ENCODE results near the gene DNAL1.
"Not testable (repeated sequence)": the region's sequence is repeated elsewhere in the genome, so short reads cannot be mapped to it uniquely, and the experiment has no call there.

Gene DNAL1

DNA sequence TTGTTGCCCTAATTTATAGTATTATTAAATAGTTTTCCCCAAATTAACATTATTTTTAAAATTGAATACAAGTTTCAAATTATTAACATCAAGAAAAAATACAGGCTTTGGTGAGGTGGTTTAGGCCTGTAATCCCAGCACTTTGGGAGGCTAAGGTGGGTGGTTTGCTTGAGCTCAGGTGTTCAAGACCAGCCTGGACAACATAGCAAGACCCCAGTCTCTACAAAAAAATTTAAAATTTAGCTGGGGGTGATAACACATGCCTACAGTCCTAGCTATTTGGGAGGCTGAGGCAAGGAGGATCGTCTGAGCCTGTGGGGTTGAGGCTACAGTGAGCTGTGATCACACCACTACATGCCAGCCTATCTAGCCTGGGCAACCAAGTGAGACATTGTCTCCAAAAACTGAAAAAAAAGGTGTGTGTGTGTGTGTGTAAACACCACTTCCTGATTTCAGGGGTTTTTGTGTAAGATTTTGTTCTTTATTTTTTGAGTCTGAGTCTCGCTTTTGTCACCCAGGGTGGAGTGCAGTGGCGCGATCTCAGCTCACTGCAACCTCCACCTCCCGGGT, 3.9 kb upstream of the DNAL1 start:
- no peak for DNase-seq

DNA sequence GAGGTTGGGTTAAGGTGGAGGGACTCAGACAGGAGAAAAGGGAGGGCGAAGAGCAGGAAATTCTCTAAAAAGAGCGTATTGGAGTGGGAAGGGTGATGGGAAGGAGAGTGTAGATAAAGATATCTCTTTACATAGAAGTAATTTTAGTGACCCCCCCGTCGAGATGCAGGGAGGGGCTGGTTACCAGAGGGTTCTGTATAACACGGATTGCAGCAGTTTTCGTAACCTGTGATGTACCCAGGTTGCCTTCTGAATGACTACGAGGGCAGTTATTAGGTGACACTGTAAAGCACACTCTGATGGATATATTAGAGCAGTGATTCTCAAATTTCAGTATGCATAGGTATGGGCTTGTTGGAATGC, 443 bp downstream of the DNAL1 start:
- DNase-seq, result no peak

DNA sequence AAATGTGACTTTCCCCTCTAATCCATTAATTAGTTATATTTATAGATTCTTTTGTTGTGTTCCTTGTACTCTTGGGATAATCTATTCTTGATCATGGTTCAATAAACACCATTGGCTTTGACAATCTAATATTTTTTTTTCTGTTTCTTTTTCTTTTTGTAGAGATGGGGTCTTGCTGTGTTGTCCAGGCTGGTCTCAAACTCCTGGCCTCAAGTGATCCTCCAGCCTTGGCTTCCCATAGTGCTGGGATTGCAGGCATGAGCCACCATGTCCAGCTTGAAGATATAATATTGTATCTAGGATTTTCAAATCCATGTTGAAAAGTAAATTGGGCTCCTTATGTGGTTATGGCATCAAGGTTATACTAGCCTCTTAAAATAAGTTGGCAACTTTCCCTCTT, 6.2 kb downstream of the DNAL1 start:
- no peak for DNase-seq

DNA sequence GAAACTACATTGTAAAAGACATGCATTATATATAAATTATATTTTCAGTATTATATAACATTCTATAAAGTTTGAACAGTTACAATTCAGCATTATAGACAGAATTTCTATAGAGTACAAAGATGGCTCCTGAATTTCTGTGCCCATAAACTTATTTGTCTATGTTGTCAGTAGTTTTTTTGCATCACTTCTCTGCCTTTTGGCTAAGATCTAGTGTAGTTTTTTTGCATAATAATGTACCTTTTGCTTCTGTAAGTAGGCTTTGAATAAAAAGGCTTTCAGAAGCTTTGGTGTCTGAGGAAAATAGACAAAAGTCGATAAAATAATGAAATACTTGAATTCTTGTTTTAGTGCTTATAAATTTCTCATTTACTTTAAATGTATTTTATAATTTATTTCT, 11.1 kb downstream of the DNAL1 start:
- no peak for DNase-seq

DNA sequence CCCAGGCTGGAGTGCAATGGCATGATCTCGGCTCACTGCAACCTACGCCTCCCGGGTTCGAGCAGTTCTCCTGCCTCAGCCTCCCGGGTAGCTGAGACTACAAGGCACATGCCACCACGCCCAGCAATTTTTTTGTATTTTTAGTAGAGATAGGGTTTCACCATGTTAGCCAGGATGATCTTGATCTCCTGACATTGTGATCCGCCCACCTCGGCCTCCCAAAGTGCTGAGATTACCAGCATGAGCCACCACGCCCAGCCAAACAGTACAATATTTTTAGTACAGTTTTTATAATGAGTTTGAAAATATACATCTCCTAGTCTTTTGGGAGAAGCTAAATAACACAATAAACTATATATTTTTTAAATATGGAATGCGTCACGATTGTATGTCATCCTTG, 14.4 kb downstream of the DNAL1 start:
- not testable (repeated sequence) for DNase-seq

DNA sequence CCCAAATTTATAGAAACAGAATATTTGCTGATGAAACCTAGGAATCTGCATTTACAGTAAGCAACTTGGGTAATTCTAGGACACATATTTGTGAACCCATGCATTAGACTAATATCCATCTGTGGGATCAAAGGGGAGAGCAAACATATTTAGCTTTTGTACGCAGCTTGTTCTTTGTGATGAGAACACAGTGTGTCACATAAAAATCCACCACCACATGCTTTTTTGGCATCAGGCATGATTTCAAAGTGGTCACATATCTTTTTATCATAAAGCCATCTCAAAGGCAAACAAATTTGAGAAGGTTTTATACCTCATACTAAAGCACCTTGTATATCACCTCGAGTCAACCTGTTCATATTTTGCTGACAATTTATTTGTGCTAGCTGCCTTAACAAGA, 15.7 kb downstream of the DNAL1 start:
- no peak for DNase-seq

DNA sequence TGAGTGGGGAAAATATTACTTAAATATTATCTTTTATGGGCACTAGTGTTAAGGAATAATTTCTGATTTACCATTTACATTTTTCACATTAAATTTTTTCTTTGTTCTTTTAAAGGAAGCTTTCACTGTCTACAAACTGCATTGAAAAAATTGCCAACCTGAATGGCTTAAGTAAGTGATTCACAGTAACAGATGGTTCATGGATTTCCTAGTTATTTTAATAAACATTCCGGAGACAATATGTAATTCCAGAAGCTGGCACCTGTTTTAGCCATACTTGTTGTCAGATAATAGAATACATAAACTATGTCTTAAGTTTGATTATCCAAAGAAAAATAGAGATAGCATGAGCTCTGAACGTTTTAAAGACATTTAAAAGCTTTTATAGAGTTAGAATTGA, 17.1 kb downstream of the DNAL1 start:
- no peak for DNase-seq

DNA sequence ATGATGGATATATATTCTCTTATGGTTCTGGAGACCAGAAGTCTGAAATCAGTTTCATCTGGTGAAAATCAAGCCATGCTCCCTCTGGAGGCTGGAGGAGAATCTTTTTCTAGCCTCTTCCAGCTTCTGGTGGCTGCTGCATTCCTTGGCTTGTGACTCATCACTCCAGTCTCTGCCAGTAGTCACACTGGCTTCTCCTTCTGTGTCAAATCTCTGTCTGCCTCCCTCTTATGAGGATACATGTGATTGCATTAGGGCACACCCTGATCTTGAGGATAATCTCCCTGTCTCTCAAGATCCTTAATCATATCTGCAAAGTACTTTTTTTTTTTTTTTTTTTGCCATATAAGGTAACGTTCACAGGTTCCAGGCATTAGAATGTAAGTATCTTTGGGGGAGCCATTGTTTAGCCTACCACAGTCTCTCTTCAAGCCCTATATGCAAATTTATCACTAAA, 17.7 kb downstream of the DNAL1 start:
- no peak for DNase-seq

GRCh38 chr14:73663548-73664212, 18.9 kb downstream of the DNAL1 start:
- DNase-seq, result no peak

GRCh38 chr14:73665130-73665529, 20.3 kb downstream of the DNAL1 start:
- no peak for DNase-seq

DNA sequence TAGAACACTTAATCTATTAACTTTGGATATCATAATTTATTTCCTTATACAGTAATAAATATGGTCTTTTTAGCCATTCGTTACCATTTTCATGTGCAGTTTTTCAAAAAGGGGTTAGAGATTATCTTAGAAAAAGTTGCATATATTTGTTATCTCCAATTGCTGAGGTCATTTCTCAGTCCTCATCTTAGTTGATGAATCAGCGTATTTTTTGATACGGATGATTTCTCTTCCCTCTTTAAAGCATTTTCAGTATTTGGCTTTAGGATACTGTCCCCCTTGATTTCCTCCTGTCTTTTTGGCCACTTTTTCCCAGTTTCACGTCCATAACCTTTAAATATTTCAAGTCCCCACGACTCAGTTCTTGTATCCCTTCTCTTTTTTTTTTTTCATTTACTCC, 21.8 kb downstream of the DNAL1 start:
- DNase-seq, result no peak

DNA sequence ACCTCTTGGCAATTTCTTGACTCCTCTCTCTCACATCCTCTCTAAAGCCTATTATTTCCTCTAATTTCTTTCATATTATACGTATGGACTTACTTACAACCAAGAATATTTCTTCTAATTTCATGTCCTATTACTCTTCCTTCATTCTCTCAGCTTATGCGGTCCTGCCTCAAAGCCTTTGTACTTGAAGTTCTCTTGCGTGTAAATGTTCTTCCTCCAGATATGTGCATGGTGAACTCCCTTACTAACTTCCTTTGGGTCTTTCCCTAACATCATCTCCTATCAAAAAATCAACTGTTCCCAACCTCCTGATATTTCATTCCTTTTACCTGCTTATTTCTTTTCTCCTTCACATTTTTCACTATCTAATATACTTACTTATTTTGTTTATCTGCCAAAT, 23.1 kb downstream of the DNAL1 start:
- DNase-seq, result no peak

GRCh38 chr14:73674986-73675385, 30.2 kb downstream of the DNAL1 start:
- DNase-seq, result no peak

DNA sequence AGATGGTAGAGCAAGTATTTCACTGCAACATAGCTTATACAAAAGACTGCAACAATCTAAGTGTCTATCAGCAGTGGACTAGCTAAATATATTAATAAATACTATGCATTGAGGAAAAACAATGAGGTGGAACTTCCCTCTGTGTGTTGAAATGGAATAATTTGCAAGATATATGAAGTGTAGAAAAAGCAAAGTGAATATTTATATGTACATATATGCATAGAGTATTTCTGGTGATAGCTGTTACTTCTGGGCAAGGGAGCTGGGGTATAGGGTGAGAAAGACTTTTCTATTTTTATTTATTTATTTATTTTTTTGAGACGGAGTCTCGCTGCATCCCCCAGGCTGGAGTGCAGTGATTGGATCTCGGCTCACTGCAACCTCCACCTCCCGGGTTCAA, 33.9 kb downstream of the DNAL1 start:
- DNase-seq, result no peak

- no peak for DNase-seq
These were observed 36.0 kb downstream of the DNAL1 start for GRCh38 chr14:73680821-73681220.

- DNase-seq, result no peak
These were observed 39.8 kb downstream of the DNAL1 start for GRCh38 chr14:73684627-73685026.

- DNase-seq, result no peak
These were observed 40.5 kb downstream of the DNAL1 start for GRCh38 chr14:73685328-73685727.

DNA sequence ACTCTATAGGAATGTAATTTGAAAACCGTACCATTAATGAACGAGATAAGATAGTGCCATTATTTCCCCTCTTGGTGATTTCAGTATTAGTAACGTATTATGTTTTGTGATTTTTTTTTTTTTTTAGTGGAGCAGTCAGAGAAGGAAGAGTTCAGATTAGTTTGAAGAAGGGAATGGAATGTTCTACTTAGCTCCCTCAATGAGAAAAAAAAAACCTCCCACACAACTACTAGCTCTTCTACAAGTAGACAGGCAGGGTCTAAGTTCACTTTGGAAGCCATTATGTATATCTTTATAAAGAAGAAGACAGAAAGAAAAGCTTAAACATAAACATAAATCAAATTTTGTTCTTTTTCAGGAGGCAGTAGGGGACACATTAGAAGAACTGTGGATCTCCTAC, 42.1 kb downstream of the DNAL1 start:
- DNase-seq, result no peak

DNA sequence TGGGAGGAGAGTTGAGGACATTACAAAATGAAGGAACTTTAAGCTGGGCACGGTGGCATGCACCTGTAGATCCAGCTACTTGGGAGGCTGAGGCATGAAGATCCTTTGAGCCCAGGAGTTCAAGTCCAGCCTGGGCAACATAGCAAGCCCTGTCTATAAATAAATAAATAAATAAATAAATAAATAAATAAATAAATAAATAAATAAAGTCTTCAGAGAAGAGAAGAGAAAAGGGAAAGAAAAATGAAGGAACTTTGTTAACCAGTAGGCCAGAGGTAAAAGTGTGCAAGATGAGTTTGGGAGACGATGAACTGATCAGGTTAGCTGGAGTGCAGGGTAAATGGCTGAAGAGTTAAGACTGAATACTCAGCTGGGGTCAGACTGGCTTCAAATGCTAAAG, 49.3 kb downstream of the DNAL1 start:
- no peak for DNase-seq

GRCh38 chr14:73695082-73695481, 50.3 kb downstream of the DNAL1 start:
- DNase-seq, result no peak

DNA sequence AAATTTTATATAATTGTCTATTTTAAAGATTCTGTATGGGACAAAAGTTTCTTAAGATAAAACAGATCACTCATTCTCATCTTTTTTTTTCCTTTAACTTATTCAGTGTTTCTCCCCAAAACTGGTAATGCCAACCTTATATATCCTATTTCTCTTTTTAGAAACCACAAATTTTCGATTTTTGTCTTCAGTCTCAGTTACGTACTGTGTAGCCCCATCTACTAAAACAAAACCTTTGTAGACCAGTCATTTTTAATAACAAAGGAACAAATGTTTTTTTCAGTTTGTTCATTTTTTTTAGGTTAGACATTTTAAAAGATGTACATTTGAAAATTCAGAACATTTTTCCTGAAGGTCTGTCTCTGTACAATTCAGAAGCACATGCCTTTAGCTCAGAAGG, 51.2 kb downstream of the DNAL1 start:
- DNase-seq, result no peak

DNA sequence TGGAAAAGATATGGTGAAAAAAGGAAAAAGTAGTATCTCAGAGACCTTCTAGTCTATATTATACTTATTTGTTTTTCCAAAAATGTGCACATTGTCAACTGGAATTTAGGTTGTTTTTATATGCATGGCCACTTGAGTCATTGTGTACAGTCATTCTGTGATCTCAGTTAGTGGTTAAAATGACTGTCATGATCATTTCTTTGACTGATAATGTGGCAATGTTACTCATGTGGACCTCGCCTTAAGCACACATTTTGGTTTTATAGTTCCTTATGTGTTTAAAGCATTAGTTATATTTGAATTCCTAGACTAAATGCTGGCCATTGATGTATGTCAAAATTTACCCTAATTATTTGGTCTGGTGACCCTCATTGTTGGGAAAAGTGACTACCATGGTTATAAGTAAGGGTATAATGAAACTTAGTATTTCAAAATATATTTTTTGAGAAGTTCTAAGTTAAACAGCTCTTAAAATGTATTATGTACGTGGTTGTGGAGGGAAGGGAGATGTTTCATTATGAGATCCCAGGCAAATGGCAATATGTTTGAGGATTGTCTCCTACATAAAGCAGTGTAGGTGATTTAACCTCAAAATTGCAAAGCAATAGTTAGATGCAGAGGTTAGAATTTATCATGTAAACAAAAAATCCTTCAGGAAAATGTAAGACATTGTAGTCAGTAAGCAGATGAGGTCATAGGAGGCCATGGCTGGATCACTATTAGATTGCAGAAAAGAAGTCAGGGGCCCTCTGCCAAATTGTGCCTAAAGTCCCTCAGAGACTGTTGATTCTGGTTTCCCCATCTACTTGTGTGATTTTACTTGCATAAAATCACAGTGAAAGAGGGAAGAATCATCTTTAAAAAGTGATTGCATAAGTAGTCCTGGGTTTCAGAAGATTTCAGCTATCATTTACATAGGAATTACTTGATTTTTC, 51.9 kb downstream of the DNAL1 start:
- DNase-seq, result no peak

- no peak for DNase-seq
These were observed 55.5 kb downstream of the DNAL1 start for GRCh38 chr14:73700325-73700724.

- DNase-seq, result not testable (repeated sequence)
These were observed 63.3 kb downstream of the DNAL1 start for GRCh38 chr14:73708076-73708475.

Measured in C1 segment of cervical spinal cord (tissue), 14 donors.